Measurements from ENCODE around the gene KYAT1.

DNA sequence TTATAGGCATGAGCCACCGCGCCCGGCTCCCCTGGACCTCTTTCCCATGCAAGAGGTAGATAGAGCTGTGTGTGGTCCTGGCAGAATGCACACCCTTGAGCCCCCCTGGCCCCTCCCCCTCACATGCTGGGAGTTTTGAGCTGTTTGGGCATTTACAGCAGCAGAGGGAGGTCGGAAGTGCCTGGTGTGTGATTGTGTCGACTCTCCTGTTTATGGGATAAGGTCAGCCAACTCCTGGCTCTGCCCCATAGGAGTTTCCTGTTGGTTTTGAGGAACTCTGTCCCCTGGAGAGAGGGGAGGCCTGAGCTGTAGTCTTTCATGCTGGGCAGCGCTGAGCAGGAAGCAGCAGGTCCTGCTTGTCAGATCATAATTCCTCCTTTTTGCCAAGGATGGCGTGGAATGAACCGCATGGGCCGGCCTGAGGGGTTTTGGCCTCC, 6.2 kb upstream of the KYAT1 start:
- TF ChIP-seq EZH2 (IDR thresholded peaks at IDR 0.05) (no peak), EZH2phosphoT487 (IDR thresholded peaks at IDR 0.05) (no peak)
